T47D (cell line): Measurements from ENCODE around the gene CD27.
"Not testable (repeated sequence)": the region's sequence is repeated elsewhere in the genome, so short reads cannot be mapped to it uniquely, and the experiment has no call there.

Experiments used
- DNase-seq, 2 experiments: peaks; one replicate each; pipeline versions ENCODE4 v3.0.0 to v3.0.0-alpha.2; 2011 to 2012; ENCODE audit warnings: low read depth in 1 of 2, low spot score in 1 of 2
- JUND ChIP-seq: IDR thresholded peaks from 2 replicates; pipeline ENCODE4 v1.6.1; 2012; ENCODE audit warnings: low read depth
- in situ Hi-C: cut with HindIII; loops from 2 replicates; pipeline ENCODE4 v1.10.0; 2016; ENCODE audit warnings: low sequenced_read_pairs, low pct_unique_long_range_greater_than_20kb

Gene CD27

DNA sequence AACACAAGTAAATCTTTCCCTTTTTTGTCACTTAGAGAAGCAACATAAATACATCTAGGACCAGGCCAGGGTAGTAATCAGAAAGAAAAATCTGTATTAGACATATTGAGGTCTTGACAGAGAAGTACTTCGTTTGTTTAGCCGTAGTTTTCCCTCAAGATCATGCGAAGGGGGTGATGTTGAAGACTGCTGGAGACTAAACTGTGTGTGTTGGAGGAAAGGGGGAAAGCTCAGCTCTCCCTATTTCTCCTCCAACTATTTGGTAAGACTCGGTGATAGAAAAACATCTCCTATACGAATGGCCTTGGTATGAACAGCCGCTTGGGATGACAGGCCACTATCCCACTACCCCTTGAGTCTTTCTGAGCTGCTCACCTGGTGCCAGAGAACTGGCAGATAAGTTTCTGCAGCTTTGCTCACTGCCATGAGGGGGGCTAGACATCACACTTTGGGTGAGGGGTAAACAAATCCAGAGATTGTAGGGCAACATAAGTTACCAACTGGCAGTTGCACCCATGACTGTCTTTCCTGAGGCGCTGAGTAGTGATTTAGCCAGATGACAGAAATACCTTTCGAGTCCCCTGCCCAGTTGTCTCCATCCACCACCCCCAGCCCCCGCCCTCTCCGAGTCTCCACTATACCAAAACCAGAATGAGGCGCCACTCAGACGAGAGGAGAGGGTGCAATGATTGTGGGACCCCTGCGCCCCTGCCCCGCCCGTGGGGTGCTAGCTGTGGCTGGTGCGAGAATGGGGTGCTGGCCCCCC is 25.0 kb downstream of the CD27 start:
- TF ChIP-seq JUND = no peak
- DNase-seq = no peak
- in situ Hi-C loops = no loop called here

DNA sequence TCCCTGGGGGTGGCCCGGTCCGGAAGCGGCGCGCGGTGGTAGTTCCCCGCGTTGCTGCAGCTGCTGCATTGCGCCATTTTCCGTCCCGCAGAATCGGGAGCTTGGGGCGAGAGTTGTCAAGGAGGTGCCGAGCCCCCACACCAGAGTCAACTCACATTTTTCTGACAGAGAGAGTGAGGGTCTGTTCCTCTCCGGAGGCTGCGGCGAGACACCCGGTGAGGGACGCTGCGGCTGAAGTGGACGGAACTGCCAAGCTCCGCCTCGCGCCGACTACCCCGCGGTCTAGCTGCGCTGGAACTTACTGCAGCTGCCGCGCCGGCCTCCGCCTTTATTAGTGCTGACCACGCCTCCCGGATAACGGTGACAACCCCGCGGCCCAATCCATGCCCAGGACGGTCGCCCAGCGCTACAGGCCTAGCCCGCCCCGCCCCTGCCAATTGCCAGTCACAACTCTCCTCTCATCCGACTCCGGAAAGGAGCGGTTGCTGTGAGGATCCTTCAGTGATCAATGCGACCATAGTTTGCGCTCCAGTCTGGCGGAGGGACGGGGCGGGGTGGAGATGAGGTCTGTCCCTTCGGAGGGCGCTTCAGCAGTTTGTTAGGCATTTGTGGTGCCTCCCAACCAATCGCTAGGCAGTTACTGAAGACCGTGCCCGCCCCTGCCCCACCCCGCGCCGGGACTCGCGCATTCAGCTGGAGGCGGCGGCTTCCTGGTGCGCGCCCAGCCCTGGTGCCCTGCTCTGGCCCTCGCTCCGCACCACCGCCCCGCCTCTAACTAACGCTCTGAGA is 25.8 kb downstream of the CD27 start, which contains the start of gene VAMP1:
Gene VAMP1 (minus strand): TSS at position 303 of the 789 bp plus-strand sequence. CDS start 146 bp downstream, at position 157.
- in situ Hi-C loops = no loop called here
- peak; percentile 71 to 94 for DNase-seq
- TF ChIP-seq JUND = no peak

DNA sequence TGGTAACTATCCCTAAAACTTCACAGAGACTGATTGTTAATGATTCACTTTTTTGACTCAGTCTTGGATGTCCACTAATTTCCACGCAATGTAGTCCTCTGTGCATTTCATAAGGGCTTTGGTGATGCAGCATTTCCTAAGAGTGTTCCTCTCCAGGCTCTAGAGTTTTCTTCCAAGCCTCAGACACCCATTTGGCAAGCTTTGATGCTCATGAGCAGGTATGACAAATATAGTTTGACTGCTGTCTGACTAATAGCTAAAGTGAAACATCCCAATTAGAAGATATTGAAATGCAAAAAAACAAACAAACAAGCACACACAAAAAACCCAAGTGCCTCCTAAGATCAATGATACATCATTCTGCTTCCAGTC is 27.2 kb downstream of the CD27 start:
- in situ Hi-C loops = no loop called here
- no peak for TF ChIP-seq JUND
- DNase-seq = no peak

DNA sequence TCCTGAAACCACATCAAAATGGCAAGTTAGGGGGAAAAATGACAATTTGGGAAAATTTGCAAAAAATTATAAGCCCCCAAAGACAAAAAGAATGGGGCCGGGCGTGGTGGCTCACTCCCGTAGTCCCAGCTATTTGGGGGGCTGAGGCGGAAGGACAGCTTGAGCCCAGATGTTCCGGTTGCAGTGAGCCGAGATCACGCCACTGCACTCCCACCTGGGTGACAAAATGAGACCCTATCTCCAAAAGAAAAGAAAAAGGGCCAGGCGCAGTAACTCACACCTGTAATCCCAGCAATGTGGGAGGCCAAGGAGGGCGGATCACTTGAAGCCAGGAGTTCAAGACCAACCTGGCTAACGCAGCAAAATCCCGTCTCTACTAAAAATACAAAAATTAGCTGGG is 27.7 kb downstream of the CD27 start:
- in situ Hi-C loops = no loop called here
- no peak for DNase-seq
- TF ChIP-seq JUND = no peak

DNA sequence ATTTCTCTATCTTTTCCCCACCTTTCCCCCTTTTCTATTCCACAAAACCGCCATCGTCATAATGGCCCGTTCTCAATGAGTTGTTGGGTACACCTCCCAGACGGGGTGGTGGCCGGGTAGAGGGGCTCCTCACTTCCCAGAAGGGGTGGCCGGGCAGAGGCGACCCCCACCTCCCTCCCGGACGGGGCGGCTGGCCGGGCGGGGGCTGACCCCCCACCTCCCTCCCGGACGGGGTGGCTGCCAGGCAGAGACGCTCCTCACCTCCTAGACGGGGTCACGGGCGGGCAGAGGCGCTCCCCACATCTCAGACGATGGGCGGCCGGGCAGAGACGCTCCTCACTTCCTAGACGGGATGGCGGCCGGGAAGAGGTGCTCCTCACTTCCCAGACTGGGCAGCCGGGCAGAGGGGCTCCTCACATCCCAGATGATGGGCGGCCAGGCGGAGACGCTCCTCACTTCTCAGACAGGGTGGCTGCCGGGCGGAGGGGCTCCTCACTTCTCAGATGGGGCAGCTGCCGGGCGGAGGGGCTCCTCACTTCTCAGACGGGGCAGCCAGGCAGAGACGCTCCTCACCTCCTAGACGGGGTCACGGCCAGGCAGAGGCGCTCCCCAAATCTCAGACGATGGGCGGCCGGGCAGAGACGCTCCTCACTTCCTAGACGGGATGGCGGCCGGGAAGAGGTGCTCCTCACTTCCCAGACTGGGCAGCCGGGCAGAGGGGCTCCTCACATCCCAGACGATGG is 30.6 kb downstream of the CD27 start:
- DNase-seq, in situ Hi-C loops: not testable (repeated sequence)

DNA sequence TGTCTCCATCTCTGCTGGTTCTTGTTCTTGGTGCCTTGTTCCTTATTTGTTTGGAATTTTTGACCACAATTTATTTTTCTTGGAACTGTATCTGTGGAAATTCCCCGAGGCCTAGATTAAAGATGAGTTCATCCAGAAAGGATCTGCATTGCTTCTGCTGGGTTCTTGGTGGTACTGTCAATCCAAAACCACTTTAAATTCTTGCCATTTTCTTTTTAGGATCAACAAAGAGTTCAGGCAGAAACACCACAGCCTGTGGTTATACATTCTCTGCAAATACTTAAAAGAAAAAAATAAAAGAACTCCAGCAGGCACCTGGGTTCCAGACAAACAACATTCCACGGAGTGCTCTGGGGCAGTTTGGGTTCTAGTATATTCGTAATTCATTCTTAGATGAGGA is 31.7 kb downstream of the CD27 start:
- in situ Hi-C loops = no loop called here
- TF ChIP-seq JUND = no peak

DNA sequence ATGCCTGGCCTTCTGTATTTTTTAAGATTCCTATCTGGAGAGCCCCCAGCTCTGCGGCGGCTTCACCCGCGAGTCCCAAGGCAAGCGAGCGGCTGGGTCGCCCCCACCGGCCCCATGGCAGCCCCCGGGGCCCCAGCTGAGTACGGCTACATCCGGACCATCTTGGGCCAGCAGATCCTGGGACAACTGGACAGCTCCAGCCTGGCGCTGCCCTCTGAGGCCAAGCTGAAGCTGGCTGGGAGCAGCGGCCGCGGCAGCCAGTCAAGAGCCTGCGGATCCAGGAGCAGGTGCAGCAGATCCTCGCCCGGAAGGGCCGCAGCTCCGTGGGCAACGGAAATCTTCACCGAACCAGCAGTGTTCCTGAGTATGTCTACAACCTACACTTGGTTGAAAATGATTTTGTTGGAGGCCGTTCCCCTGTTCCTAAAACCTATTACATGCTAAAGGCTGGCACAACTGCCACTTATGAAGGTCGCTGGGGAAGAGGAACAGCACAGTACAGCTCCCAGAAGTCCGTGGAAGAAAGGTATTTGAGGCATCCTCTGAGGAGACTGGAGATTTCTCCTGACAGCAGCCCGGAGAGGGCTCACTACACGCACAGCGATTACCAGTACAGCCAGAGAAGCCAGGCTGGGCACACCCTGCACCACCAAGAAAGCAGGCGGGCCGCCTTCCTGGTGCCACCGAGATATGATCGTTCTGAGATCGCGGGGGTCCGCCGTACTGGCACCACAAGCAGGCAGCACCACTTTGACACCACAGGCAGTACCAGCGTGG is 33.0 kb downstream of the CD27 start:
- DNase-seq, in situ Hi-C loops: not testable (repeated sequence)

More for the DNA sequence above, 31.7 kb downstream of the CD27 start:
- peak; percentile 23 to 34 for DNase-seq

DNA sequence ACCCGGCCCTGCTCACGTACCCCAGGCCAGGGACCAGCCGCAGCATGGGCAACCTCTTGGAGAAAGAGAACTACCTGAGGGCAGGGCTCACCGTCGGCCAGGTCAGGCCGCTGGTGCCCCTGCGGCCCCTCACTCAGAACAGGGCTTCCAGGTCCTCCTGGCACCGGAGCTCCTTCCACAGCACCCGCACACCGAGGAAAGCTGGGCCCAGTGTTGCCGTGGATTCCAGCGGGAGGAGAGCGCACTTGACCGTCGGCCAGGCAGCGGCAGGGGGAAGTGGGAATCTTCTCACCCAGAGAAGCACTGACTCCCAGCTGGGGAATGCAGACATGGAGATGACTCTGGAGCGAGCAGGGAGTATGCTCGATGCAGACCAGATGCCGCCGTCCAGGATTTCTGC is 33.7 kb downstream of the CD27 start:
- no peak for TF ChIP-seq JUND
- in situ Hi-C loops = no loop called here

DNA sequence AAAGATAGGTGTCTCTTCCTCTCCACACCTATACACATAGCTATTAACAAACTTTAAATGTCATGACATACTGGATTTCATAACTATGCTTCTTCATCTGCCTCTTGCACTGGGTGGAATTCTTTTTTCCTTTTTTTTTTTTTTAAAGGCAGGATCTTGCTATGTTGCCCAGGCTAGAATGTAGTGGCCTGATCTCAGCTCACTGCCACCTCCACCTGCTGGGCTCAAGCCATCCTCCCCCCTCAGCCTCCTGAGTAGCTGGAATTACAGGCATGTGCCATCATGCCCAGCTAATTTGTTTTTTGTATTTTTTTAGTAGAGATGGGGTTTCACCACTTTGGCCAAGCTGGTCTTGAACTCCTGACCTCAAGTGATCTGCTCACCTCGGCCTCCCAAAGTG is 43.5 kb downstream of the CD27 start:
- in situ Hi-C loops = no loop called here
- TF ChIP-seq JUND = no peak
- DNase-seq = no peak

More for the DNA sequence above, 33.7 kb downstream of the CD27 start:
- no peak for DNase-seq

DNA sequence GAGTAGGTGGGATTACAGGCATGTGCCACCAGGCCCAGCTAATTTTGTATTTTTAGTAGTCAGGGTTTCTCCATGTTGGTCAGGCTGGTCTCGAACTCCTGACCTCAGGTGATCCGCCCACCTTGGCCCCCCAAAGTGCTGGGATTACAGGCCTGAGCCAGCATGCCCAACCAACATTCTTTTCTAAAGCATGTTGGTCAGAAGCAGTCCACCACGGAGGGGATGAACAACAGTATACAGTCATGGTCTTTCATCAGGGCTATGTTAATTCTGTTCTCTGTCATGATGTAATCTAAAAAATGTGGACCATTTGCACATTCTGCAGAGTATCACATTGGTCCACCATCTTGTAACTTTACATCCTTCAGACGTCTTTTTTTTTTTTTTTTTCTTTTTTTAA is 44.7 kb downstream of the CD27 start:
- in situ Hi-C loops = no loop called here
- TF ChIP-seq JUND = no peak
- DNase-seq = no peak

DNA sequence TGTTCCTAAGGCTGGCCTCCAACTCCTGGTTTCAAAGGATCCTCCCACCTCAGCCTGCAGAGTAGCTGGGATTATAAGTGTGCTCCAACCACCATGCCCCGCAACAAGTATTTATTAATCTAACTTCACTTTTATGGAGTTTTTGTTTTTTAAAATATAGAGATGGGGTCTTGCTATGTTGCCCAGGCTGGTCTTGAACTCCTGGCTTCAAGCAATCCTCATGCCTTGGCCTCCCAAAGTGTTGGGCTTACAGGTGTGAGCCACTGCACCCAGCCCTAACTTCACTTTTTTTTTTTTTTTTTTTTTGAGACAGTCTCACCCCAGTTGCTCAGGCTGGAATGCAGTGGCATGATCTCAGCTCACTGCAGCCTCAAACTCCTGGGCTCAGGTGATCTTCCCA is 45.9 kb downstream of the CD27 start:
- DNase-seq, in situ Hi-C loops: not testable (repeated sequence)

DNA sequence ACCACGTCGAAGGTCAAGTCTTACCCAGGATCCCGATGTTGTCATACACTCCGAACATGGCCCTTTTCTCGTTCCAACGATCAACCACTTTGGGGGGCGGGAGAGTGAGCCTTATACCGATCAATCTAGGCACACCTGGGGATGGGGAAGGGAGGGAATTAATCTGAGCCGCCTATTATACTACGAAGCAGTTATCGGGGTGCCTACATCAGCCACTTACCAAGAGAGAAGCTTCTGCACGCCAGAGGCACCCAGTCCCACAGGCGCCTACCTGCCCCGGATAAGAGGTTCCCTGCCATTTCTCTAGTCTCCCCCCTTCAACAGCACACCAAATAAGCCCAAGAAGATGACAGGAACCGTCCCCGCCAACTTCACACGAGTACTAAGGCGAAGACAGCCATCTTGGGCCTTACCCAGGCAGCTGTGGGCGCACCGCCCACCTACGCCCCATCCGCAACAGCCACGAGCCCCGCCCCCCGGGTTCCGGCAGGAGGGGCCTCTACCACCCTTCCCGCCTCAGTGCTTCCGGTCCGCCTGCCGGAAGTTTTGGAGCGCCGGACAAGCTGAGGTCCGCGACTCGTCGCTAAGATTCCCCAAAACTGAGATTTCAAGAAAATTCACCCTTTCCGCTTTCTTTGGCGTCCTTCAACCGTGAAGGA is 48.2 kb downstream of the CD27 start, which contains the start of gene MRPL51:
Gene MRPL51 (minus strand): TSS at position 425 of the 659 bp plus-strand sequence. CDS start 126 bp downstream, at position 299.
- in situ Hi-C loops = no loop called here
- peak; percentile 32 to 88 for DNase-seq
- no peak for TF ChIP-seq JUND
